HFFc6 (cell line): ENCODE results near the gene NAPA. TPM values are rescaled to one million over a fixed set of nuclear protein-coding genes. Genes with fewer than 3 reads are reported as not detected.

Source experiments
- DNase-seq: peaks from one replicate; pipeline ENCODE4 v3.0.0-alpha.2; 2018
- H3K27ac Mint-ChIP-seq: 2 replicates; pipeline ENCODE4 v1.8.0; 2020; ENCODE audit warnings: mild to moderate bottlenecking, mixed read lengths
- H3K27me3 Mint-ChIP-seq: 2 replicates; pipeline ENCODE4 v1.8.0; 2021; ENCODE audit warnings: mild to moderate bottlenecking, moderate library complexity, mixed read lengths; ENCODE audit not compliant: insufficient read depth
- H3K36me3 Mint-ChIP-seq: 2 replicates; pipeline ENCODE4 v1.8.0; 2021; ENCODE audit warnings: low read depth, mixed read lengths
- H3K4me1 Mint-ChIP-seq: 2 replicates; pipeline ENCODE4 v1.8.0; 2020; ENCODE audit warnings: low read depth, mixed read lengths
- H3K4me3 Mint-ChIP-seq: 2 replicates; pipeline ENCODE4 v1.8.0; 2020; ENCODE audit warnings: mild to moderate bottlenecking, moderate library complexity, mixed read lengths
- H3K9me3 Mint-ChIP-seq: 2 replicates; pipeline ENCODE4 v1.8.0; 2020; ENCODE audit warnings: mild to moderate bottlenecking, mixed read lengths
- CTCF ChIP-seq: fragments of 200-600 bp; sonication (generic); IDR thresholded peaks from 2 replicates; pipeline ENCODE4 v1.5.0; 2021; ENCODE audit warnings: antibody characterized with exemption, mild to moderate bottlenecking
- total RNA-seq, 6 experiments: library from RNA; stranded (reverse); fragmentation: NEBNext Ultra II Directional; extraction: Animal tissue kit (Norgen Biotek cat#: 25700); gene quantifications; 2 replicates in 1 of 6; 3 replicates in 5 of 6; pipeline ENCODE4 v1.2.3, GENCODE V29; 2021

The NAPA gene
- total RNA-seq, 6 experiments from 2014 or later, result 94.4 to 119 (median 109) TPM

- Mint-ChIP-seq H3K27me3 (peaks cover 10% of the 10 kb centered on the region), H3K36me3 (peaks cover 9% of the 10 kb centered on the region), H3K27ac (peak overlapping the region; percentile 21; the same call in 1 of the 2 replicates), H3K4me3 (no peak overlapping the region), H3K9me3 (no peaks in the 10 kb centered on the region), H3K4me1 (peaks cover 38% of the 10 kb centered on the region)
- no peak for TF ChIP-seq CTCF
- DNase-seq, result no peak
Observed at GRCh38 chr19:47511128-47511517, 3.7 kb downstream of the NAPA start.

- DNase-seq, result no peak
- Mint-ChIP-seq H3K36me3 (peaks cover 9% of the 10 kb centered on the region), H3K4me3 (no peak overlapping the region), H3K27me3 (peaks cover 8% of the 10 kb centered on the region), H3K4me1 (peaks cover 33% of the 10 kb centered on the region), H3K9me3 (no peaks in the 10 kb centered on the region), H3K27ac (no peak overlapping the region)
- no peak for TF ChIP-seq CTCF
Observed at GRCh38 chr19:47510516-47511127, 4.2 kb downstream of the NAPA start.

- no peak for TF ChIP-seq CTCF
- no peak overlapping the region for H3K27ac Mint-ChIP-seq
- DNase-seq, result no peak
- H3K9me3 Mint-ChIP-seq, result no peaks in the 10 kb centered on the region
- no peak overlapping the region for H3K4me3 Mint-ChIP-seq
- H3K36me3 Mint-ChIP-seq, result peaks cover 9% of the 10 kb centered on the region
- peaks cover 30% of the 10 kb centered on the region for H3K4me1 Mint-ChIP-seq
- peaks cover 6% of the 10 kb centered on the region for H3K27me3 Mint-ChIP-seq
Observed at GRCh38 chr19:47509973-47510372, 4.9 kb downstream of the NAPA start.

GRCh38 chr19:47509170-47509847 is 5.6 kb downstream of the NAPA start:
- Mint-ChIP-seq H3K4me3 (no peak overlapping the region), H3K27ac (no peak overlapping the region), H3K4me1 (peaks cover 30% of the 10 kb centered on the region), H3K27me3 (peaks cover under 1% of the 10 kb centered on the region; the same call in 1 of the 2 replicates), H3K36me3 (peaks cover 4% of the 10 kb centered on the region), H3K9me3 (no peaks in the 10 kb centered on the region)
- TF ChIP-seq CTCF, result no peak
- DNase-seq, result no peak

- peaks cover 25% of the 10 kb centered on the region for H3K4me1 Mint-ChIP-seq
- H3K27ac Mint-ChIP-seq, result no peak overlapping the region
- no peaks in the 10 kb centered on the region for H3K9me3 Mint-ChIP-seq
- H3K4me3 Mint-ChIP-seq, result no peak overlapping the region
- H3K27me3 Mint-ChIP-seq, result no peaks in the 10 kb centered on the region
- no peaks in the 10 kb centered on the region for H3K36me3 Mint-ChIP-seq
- no peak for TF ChIP-seq CTCF
- DNase-seq, result no peak
Observed at GRCh38 chr19:47508721-47509120, 6.1 kb downstream of the NAPA start.
